Activated CD4-positive, alpha-beta T cell treated with anti-CD3 and anti-CD28 coated beads, Interleukin-2, amount 50 U/mL, for 16 hours (primary cell): ENCODE measurements around the gene INPP5K.

ENCODE experiments used
- DNase-seq: peaks from one replicate; pipeline ENCODE4 v3.0.0-alpha.2; 2020

Gene INPP5K

DNA sequence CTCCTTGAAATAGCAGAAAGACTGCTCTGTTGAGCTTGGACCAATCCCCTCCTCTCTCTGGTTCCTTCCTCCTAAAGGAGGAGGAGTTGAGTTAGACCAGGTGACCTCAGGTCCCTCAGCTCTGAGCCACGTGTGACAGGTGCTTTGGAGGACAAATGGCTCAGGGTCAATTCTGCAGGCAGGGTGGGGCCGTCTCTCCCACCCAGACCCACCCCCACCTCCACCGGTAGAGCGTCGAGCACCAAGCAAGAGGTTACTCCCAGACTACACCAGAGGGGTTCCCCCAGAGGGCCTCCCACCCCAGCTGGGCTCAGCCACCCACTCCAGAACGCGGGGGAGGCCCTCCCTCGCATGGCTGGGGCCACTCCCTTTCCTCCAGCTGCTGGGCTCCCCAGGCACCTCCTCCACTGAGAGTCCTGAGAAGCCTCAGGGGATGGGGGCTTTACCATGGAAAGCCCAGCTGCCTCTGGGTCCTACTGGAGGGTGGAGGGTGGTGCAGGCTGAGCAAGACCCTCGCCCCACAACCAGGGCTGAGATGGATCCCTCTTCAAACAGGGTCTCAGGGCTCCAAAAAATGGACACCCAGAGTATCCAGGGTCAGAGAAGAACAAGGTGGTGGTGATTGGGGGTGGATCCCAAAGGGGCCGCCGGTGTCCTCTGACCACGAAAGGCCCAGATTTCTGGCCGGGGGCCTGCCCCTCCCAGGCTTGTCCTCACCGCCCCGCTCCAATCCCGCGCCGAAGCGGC lies 31.6 kb downstream of the INPP5K start:
- DNase-seq: no peak

DNA sequence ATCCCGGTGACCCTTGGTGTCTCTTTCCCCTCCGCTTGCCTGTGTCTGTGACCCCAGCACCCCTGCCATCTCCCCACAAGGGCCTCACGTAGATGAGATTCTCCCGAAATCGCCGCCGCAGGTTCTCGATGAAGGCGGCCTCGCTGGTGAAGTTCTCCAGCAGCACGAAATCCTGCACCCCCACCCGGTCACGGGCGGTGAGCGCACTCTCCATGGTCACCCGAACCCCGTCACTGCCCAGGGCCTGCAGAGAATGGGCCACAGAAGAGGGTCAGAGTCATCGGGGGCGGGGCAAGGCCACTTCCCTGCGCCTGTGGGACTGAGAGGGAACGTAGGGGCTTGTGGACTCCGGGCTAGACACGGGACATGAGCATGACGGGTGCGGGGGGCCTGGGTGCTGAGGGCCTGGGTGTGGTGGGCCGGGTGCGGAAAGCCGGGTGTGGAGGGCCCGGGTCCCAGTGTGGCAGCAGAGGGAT lies 32.3 kb downstream of the INPP5K start:
- DNase-seq: no peak

DNA sequence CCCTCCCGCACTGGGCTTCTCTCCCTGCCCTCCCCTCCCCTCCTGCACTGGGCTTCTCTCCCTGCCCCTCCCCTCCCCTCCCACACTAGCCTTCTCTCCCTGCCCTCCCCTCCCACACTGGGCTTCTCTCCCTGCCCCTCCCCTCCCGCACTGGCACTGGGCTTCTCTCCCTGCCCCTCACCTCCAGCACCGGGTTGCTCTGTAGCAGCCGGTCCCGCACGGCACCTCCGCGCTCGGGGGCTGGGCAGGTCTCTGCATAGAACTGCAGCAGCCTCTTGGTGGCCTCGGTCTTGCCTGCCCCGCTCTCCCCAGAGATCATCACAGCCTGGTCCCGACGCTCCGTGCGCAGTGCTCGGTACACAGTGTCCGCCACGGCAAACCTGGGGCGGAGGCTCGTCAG lies 33.7 kb downstream of the INPP5K start:
- no peak for DNase-seq

DNA sequence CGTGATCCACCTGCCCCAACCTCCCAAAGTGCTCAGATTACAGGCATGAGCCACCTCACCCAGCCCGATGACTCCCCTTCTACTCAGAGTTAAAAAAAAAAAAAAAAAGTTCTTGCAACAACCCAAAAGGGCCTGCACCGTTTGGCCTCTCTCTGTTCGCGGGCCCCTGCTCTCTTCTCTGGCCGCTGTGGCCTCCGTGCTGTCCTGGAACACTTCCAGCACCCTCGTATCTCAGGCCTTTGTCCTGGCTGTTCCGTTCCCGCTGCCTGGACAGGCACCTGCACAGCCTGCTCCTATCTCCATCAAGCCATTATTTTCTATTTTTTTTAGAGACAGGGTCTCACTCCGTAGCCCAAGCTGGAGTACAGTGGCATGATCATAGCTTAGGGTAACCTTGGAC lies 34.7 kb downstream of the INPP5K start:
- no peak for DNase-seq

DNA sequence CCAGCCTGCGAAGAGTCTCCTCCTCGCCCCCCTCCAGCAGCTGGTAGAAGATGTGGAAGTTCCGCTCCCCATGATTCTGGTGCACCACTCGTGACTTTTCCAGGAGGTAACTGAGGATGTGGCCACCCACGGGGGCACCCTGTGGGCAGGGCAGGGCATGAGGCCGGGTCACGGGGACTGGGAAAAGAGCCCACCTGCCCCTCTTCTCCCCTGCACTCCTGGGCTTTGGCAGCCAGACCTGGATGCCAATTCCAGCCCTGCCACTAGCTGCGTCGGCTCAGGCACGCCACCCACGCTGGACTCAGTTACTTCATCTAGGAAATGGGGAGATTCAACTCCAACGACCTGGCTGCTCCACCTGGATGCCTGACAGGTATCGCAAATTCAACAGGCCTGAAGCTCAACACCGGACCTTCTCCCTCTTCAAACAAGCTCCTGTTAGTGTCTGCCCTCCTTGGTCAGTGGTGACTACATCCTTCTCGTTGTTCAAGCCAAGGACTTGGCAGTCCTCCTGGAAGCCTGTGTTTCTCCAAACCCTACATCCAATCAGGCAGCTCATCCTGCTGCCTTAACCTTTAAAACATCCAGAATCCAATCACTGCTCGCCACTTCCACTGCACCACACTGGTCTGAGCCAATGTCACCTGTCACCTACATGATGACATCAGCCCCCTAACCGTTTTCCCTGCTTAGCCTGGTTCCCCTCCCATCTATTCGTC lies 35.5 kb downstream of the INPP5K start:
- no peak for DNase-seq

DNA sequence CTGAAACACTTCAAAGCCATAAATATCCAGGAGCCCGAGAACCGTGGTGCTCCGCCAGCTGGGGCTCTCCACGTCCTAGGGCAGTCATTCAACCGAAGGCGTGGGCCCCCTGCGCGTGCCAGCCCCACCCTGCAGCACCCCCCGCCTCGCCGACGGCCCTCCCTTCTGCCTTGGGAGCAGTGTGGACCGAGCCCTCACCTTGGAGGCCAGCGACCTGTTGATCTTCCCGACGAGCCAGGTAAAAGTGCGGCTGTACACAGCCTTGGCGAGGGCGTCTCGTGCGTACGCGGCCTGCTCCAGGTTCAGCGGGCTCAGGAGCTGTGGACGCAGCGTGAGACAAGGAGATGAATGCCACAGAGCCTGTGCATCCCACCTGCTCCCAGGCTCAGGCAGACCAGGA lies 38.0 kb downstream of the INPP5K start:
- DNase-seq: no peak

DNA sequence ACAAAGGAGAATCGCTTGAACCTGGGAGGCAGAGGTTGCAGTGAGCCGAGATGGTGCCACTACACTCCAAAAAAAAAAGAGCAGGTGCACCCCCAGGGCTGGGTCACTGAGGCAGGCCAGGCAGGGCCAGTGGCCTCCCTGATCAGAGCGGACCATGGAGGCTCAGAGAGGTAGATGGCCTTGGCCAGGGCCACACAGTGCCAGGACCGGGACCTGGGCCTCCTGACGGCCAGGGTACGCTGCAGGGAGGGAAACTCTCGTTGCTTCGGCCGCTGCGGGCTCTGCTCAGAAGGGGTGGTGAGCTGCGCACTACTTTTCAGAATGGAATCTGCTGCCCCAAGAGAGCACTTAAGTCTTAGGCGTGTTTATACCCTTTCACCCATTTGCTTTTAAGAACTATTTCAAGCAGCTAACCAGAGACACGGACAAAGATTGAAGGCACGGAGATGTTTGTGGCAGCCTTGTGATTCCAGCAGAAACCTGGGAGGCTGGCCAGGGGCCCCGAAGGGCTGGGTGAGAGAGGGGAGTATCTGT lies 41.0 kb downstream of the INPP5K start:
- DNase-seq: no peak

DNA sequence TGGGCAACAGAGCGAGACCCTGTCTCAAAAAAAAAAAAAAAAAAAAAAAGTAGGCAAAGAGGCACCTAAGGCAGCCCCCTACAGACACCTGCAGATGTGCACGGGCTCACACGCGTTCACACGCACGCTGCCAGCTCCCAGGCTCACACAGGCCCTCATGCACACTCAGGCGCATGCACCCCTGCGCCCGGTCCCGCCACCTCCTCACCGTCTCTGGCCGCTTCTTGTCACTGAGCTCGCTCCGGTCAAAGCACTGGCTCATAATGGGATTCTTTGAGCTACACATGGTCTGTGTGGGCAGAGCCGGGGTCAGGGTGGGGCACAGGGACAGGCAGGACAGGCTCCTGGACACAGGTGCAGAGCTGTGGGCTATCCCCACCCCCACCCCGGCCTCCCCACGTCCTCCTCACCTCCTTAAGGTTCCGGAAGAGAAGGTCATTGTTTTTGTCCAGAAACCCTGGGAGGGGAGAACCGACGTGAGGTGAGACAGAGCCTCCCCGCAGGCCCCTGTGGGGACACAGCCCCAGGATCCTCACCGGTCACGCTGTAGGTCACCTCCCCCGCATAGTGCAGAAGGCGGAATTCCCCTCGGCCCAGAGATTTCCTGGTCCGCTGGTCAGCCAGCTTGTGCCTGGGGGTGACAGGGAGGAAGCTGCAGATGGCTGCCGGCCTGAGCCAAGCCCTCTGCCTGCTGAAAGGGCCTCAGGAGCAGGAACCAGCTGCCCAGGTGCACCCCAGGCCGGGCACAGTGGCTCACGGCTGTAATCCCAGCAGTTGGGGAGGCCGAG lies 41.8 kb downstream of the INPP5K start:
- DNase-seq: no peak

DNA sequence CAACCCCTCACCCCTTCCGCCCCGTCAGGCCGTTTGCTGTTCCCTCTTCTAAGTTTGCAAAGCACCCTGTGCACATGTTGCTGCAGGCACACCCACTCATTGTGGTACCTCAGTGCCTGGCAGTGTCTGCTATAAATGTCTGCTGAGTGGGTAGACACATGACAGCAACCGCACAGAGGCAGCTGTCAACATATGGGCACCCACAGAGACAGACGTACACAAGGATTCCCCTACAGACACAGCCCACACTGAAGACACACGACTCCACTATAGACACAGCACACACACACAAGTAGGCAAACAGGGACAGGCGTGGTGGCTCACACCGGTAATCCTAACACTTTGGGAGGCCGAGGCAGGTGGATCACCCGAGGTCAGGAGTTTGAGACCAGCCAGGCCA lies 42.6 kb downstream of the INPP5K start:
- no peak for DNase-seq

DNA sequence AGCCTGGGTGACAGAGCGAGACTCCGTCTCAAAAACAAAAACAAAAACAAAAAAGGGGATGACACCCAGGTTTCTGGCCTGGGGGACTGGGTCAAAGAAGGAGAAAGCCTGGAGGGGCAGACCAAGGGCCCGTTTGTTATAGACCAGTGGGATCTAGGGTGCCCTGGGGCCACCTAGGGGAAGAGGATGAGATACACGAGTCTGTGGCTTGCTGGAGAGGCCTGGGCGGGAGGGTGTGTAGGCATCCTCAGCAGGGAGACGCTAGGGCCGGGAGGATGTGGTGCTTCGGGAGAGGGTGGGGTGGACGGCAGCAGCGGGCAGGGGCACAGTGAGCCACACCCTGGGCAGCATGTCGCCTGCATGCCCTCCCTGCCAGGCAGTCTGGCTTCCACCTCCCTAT lies 43.2 kb downstream of the INPP5K start:
- DNase-seq: no peak

DNA sequence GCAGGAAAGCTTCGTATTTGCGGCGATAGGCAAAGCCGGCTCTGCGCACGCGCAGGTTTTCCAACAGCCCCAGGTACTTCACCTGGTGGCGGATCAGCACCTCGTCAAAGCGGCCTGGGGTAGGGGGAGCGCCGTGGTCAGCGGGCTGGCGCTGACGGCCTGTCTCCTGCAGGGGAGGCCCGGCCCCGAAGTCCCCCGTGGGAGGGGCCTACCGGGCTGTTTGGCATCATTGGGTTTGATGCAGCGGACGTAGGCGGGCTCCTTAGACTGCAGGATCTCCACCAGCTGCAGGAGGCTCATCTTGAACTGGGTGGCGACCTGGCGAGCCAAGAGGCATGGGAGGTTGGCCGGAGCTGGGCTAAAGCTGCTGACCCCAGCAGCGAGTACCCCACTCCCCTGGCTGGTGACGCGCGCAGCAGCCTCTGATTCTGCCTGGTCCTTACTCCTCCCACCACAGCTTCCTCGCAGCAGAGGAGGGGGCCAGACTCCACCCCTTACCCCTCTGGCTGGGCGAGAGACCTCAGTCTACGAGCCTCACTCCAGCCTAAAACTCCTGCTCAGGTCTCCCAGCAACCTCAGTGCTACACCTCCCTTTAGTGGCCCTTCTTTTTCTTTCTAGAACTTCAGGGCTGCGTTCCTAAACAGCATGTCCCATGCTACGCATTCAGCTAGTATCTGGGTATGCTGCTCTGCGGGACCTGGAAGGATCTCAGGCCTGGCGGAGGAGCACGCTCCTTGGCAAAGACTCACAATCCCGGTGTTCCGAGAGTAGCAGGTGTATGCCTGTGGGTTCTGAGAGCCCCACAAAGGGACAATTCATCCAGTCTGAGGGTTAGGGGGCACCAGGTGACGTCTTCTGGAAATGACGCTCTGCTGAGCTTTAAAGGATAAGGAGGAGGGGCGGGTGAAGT lies 44.2 kb downstream of the INPP5K start:
- no peak for DNase-seq

DNA sequence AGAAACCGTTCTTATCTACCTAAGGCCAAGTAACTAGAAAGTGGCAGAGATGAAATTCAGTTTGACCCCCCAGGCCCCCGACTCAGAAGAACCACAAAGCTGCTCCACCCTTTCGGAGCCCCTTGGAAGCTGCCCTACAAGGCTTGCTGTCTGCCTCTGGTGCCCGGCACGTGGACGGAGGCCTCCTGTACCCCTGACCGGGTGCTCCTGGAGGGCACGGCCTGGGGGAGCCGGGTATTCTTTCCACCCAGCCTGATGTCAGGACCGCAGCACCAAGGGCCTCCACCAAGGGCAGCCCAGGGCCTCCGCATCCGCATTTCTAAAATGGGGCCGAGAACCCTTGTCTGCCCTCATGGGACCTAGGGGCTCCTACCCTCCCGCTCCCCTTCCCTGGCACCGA lies 44.9 kb downstream of the INPP5K start:
- no peak for DNase-seq

DNA sequence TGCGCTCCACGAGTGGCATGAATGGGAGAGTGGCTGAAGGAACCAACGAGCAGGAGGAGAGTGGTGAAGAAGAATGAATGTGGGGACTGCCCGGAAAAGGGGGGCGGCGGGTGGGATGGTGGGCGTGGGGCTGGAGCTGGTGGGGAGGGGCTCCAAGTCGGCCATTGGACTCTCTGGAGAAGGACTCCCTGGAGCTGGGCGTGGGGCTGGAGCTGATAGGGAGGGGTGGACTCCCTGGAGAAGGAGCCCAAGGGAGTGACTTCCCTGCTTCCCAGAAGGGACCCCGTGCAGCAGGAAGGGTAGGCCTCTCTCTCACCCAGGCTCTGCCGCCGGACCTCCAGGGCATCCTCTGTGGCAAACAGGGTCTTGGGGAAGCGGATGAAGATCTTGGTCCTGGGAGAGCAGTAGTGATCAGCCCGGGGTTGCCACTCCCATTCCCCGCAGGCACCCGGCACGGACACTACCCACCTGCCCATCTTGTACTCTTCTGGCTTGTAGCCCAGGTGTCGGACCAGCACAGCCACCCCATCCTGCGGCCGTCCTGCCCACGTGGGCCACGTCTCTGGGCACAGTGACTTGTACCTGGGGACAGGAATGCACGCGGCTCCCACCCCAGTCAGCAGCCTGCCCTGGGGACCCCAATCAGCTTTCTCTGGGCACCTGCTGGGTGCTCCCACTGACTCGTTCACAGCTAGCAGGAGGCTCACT lies 45.5 kb downstream of the INPP5K start:
- no peak for DNase-seq

DNA sequence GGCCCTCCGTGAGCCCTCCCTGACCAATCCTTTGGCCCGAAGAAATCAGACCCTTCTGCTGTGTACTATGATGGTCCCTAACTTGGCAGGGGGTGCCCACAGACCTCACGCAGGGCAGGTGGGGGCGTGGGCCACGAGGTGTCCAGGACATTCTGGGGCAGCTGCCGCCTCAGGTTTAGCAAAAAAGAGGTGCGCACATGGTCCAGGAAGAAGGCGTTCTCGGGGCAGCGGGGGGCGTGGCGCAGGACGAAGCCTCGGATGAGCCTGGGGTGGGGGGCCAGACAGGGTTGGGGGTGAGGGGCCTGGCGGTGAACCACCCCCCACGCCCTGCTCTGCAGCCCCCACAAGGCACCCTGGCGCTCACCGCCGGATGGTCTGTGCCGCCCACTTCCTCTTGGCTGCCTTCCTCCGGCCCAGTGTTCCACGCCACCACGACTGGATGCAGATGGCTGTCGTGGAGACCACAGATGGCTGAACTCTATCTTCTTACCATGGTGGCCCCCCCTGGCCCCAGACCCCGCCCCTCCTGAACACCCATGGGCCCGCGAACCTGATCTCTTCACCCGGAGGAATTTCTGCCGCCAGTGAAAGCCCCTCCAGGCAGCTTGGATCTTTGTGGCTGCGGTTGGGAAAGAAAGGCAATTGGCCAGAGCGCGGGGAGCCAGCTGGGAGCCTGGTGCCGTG lies 46.2 kb downstream of the INPP5K start:
- no peak for DNase-seq

DNA sequence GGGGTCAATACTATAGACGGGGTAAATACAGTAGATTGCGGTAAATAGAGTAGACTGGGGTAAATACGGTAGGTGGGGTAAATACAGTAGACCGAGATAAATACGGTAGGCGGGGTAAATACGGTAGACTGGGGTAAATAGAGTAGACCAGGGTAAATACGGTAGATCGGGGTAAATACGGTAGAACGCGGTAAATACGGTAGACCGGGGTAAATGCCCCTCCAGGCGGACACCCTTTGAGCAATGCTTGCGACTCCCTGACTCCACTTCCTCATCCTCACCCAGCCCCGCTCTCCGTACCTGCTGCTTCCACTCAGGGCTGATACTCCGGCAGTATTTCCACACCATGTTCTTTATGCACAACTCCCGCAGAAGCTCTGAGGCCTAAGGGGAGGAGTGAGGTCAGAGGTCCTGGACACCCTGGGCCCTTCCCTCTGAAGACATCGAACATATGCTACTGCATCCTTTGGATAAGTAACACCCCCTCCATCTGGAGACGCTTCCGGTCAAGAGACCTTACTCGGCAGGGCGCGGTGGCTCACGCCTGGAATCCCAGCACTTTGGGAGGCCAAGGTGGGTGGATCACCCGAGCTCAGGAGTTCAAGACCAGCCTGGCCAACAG lies 47.1 kb downstream of the INPP5K start:
- DNase-seq: no peak

DNA sequence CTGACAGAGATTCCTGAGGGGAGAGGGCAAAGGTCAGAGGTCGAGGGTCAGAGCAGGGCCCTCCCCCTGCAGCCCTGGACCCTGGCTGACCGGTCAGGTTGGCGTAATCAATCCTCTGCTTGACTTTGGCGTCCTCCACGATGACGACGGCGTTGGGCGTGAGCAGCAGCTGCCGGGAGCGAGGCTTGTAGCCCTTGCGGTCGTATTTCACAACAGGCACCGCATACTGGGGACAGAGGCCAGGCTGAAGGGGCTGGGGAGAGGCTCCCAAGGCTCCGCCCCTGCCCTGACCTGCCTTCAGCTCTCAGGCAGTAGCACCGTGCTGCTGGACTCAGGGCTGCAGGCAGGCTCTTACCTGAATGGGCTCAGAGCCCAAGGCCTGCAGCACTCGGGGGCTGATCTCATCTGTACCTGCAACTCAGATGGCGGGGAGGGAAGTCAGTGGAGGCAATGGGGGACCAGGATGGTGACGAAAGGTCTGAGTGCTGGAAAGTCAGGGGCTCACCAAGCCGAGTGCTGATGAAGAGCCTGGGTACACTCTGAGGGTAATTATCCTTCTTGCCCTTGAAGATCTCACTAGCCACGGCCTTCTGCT lies 48.4 kb downstream of the INPP5K start:
- DNase-seq: no peak

DNA sequence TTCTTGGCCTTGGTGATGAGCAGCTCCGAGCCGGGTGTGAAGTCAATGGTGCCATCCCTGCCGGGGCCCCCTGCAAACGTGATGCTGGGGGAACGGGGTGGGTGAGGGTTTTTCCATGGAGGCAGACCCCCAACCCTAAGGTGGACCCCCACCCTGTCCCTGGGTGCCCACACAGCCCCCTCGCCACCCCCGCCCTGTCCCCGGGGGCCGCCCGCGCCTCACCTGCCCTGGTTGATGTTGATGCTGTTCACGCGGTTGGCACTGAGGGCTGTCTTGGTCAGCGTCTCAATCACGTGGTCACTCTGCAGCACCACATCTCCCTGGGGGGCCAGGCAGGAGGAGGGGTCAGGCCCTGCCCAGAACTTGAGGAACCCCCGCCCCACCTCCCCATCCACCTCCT lies 49.2 kb downstream of the INPP5K start:
- no peak for DNase-seq

DNA sequence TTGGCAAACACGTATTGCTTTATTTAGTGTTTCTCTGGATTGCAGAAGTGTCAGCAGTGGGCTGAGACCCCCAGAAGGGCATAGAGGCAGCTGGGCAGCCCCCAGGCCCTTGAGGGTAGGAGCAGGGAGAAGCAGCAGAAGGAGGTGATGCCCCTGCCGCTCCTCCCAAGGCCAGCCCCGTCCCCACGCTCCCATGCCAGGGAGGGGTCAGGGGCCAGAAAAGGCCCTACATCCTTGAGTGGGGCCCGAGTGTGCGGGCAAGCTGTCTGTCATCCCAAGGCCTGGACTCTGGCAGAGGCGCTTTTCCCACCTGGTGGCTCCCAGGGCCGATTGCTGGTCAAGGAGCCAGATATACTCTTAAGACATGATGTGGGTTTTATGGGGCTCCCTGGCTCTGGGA lies 52.2 kb downstream of the INPP5K start:
- DNase-seq: no peak

DNA sequence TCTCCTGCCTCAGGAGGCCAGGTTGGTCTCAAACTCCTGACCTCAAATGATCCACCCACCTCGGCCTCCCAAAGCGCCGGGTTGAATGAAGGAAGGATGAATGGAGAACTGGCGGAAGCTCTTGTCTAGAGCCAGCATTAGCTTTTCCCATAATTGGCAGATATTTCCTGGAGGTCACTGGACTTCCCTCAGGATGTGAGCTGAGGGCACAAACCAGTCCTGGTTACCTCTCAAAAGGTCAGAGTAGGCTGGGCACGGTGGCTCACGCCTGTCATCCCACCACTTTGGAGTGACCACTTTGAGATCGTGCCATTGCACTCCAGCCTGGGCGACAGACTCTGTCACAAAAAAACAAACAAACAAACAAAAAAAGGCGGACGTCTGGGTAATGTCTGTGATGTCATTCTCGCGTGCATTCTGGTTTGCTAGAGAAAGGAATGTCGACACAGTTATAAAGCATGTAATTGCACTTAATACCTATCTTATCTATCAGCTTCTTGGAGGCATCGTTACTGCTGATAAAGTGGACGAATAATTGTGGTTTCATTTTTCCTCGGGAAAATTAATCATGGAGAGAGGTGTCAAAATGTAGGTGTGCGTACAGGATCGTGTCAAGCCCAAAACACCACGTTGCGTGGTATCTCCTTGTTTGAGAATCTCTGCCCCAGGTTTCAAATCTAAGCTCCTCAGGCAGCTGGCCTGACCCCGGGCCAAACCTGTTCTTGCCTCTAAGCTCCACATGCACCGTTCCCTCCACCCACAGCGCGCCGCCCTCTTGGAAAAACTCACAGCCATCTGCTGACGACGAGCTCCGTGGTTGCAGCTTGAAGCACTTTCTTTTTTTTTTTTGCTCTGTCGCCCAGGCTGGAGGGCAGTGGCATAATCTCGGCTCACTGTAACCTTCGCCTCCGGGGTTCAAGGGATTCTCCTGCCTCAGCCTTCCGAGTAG lies 54.0 kb downstream of the INPP5K start:
- DNase-seq: peak; percentile 17
